ENCODE measurements around the gene KCNK15. TPM values are rescaled to one million over a fixed set of nuclear protein-coding genes. Genes with fewer than 3 reads are reported as not detected.

Gene KCNK15
- total RNA-seq, 4 donors from 2014 or later: 3.6 to 5.6 (median 5.0) TPM

GRCh38 chr20:44768256-44768655 is 22.6 kb downstream of the KCNK15 start:
- intact Hi-C loops (cut with DNase I): no loop called here
- TF ChIP-seq CTCF (IDR thresholded peaks at IDR 0.05): no peak
- TF ChIP-seq POLR2A (IDR thresholded peaks at IDR 0.05; ENCODE audit: low read depth): no peak
- no peak for TF ChIP-seq EP300 (IDR thresholded peaks at IDR 0.05)
- no peak overlapping the region for H3K4me3 ChIP-seq

GRCh38 chr20:44768854-44769480 is 23.3 kb downstream of the KCNK15 start:
- DNase-seq (ENCODE audit: extremely low spot score): no peak
- WGBS: 43% methylated on average over 5 of the region's 5 CpGs
- H3K36me3 ChIP-seq: no peaks in the 10 kb centered on the region

More at GRCh38 chr20:44768256-44768655, 22.6 kb downstream of the KCNK15 start:
- H3K27me3 ChIP-seq: peaks cover 0 to 70% (median 0%) of the 10 kb centered on the region in 4 donors
- H3K36me3 ChIP-seq: no peaks in the 10 kb centered on the region
- DNase-seq (ENCODE audit: extremely low spot score): no peak
- WGBS: 66% methylated on average over 4 of the region's 8 CpGs
- no peaks in the 10 kb centered on the region for H3K4me1 ChIP-seq
- no peaks in the 10 kb centered on the region for H3K9me3 ChIP-seq
- no peak overlapping the region for H3K27ac ChIP-seq (replicated peaks in 1 of 4)

GRCh38 chr20:44769481-44769863 is 23.8 kb downstream of the KCNK15 start:
- TF ChIP-seq POLR2A (IDR thresholded peaks at IDR 0.05; ENCODE audit: low read depth): no peak
- no peak for TF ChIP-seq CTCF (IDR thresholded peaks at IDR 0.05)
- no peak for TF ChIP-seq EP300 (IDR thresholded peaks at IDR 0.05)
- no peak for TF ChIP-seq POLR2AphosphoS5 (IDR thresholded peaks at IDR 0.05)

More at GRCh38 chr20:44768854-44769480, 23.3 kb downstream of the KCNK15 start:
- H3K4me1 ChIP-seq: no peaks in the 10 kb centered on the region
- no peaks in the 10 kb centered on the region for H3K9me3 ChIP-seq
- intact Hi-C loops (cut with DNase I): no loop called here
- H3K4me3 ChIP-seq: no peak overlapping the region
- H3K27me3 ChIP-seq: peaks cover 0 to 77% (median 0%) of the 10 kb centered on the region in 4 donors
- TF ChIP-seq POLR2A (IDR thresholded peaks at IDR 0.05; ENCODE audit: low read depth): no peak
- no peak overlapping the region for H3K27ac ChIP-seq (replicated peaks in 1 of 4)

GRCh38 chr20:44770484-44771171 is 25.0 kb downstream of the KCNK15 start:
- intact Hi-C loops (cut with DNase I): no loop called here
- TF ChIP-seq CTCF (IDR thresholded peaks at IDR 0.05): no peak
- TF ChIP-seq POLR2A (IDR thresholded peaks at IDR 0.05; ENCODE audit: low read depth): no peak
- TF ChIP-seq EP300 (IDR thresholded peaks at IDR 0.05): no peak
- no peak for TF ChIP-seq POLR2AphosphoS5 (IDR thresholded peaks at IDR 0.05)
- Histone ChIP-seq H3K27ac (replicated peaks in 1 of 4) (no peak overlapping the region), H3K4me3 (no peak overlapping the region), H3K4me1 (no peaks in the 10 kb centered on the region), H3K9me3 (no peaks in the 10 kb centered on the region), H3K36me3 (no peaks in the 10 kb centered on the region), H3K27me3 (peaks cover 0 to 92% (median 0%) of the 10 kb centered on the region in 4 donors)
- WGBS: 56% methylated on average over 11 of the region's 11 CpGs
- DNase-seq (ENCODE audit: extremely low spot score): no peak

More at GRCh38 chr20:44769481-44769863, 23.8 kb downstream of the KCNK15 start:
- Histone ChIP-seq H3K4me3 (no peak overlapping the region), H3K27me3 (peaks cover 0 to 82% (median 0%) of the 10 kb centered on the region in 4 donors), H3K4me1 (no peaks in the 10 kb centered on the region), H3K9me3 (no peaks in the 10 kb centered on the region), H3K36me3 (no peaks in the 10 kb centered on the region), H3K27ac (replicated peaks in 1 of 4) (no peak overlapping the region)
- WGBS: 60% methylated on average over 5 of the region's 5 CpGs
- intact Hi-C loops (cut with DNase I): no loop called here
- DNase-seq (ENCODE audit: extremely low spot score): no peak

GRCh38 chr20:44771172-44771535 is 25.5 kb downstream of the KCNK15 start:
- no peak for DNase-seq (ENCODE audit: extremely low spot score)
- WGBS: 88% methylated on average over 8 of the region's 8 CpGs
- peaks cover 0 to 90% (median 0%) of the 10 kb centered on the region in 4 donors for H3K27me3 ChIP-seq
- no peak for TF ChIP-seq EP300 (IDR thresholded peaks at IDR 0.05)
- TF ChIP-seq POLR2AphosphoS5 (IDR thresholded peaks at IDR 0.05): no peak
- no peak for TF ChIP-seq CTCF (IDR thresholded peaks at IDR 0.05)
- no peak for TF ChIP-seq POLR2A (IDR thresholded peaks at IDR 0.05; ENCODE audit: low read depth)
- intact Hi-C loops (cut with DNase I): no loop called here
- H3K4me3 ChIP-seq: no peak overlapping the region
- H3K36me3 ChIP-seq: no peaks in the 10 kb centered on the region
- no peak overlapping the region for H3K27ac ChIP-seq (replicated peaks in 1 of 4)
- no peaks in the 10 kb centered on the region for H3K9me3 ChIP-seq
- no peaks in the 10 kb centered on the region for H3K4me1 ChIP-seq
